Progenitor cell of endocrine pancreas (in vitro differentiated cells): ENCODE data around the gene RAD51B. TPM values are rescaled to one million over a fixed set of nuclear protein-coding genes. Genes with fewer than 3 reads are reported as not detected.

Experiments
- DNase-seq: peaks from one replicate; pipeline ENCODE4 v3.0.0; 2021; ENCODE audit warnings: low spot score; ENCODE audit not compliant: unreplicated experiment
- H3K27ac Mint-ChIP-seq: 2 replicates; pipeline ENCODE4 v1.8.0; 2021; ENCODE audit warnings: mild to moderate bottlenecking, moderate library complexity, mixed read lengths
- H3K27me3 Mint-ChIP-seq: 2 replicates; pipeline ENCODE4 v1.8.0; 2021; ENCODE audit warnings: mixed read lengths
- H3K36me3 Mint-ChIP-seq: 2 replicates; pipeline ENCODE4 v1.8.0; 2022; ENCODE audit warnings: mixed read lengths; ENCODE audit not compliant: insufficient read depth
- H3K4me1 Mint-ChIP-seq: 2 replicates; pipeline ENCODE4 v1.8.0; 2021; ENCODE audit warnings: low read depth, mixed read lengths
- H3K4me3 Mint-ChIP-seq: 2 replicates; pipeline ENCODE4 v1.8.0; 2021; ENCODE audit warnings: low read depth, mild to moderate bottlenecking, moderate library complexity, mixed read lengths
- H3K9me3 Mint-ChIP-seq: 2 replicates; pipeline ENCODE4 v1.8.0; 2021; ENCODE audit warnings: low read depth, mixed read lengths
- total RNA-seq: library from RNA; stranded (reverse); gene quantifications from 2 replicates; pipeline ENCODE4 v1.2.1, GENCODE V29; 2021
- TF ChIP-seq, protein P1 (sequence below): fragments of 200-600 bp; sonication (generic); IDR thresholded peaks from one replicate; pipeline ENCODE4 v1.5.0; 2021; ENCODE audit warnings: antibody characterized with exemption, mild to moderate bottlenecking; ENCODE audit not compliant: unreplicated experiment

The RAD51B gene
- total RNA-seq, 1 donor from 2014 or later = 24.7 TPM

DNA sequence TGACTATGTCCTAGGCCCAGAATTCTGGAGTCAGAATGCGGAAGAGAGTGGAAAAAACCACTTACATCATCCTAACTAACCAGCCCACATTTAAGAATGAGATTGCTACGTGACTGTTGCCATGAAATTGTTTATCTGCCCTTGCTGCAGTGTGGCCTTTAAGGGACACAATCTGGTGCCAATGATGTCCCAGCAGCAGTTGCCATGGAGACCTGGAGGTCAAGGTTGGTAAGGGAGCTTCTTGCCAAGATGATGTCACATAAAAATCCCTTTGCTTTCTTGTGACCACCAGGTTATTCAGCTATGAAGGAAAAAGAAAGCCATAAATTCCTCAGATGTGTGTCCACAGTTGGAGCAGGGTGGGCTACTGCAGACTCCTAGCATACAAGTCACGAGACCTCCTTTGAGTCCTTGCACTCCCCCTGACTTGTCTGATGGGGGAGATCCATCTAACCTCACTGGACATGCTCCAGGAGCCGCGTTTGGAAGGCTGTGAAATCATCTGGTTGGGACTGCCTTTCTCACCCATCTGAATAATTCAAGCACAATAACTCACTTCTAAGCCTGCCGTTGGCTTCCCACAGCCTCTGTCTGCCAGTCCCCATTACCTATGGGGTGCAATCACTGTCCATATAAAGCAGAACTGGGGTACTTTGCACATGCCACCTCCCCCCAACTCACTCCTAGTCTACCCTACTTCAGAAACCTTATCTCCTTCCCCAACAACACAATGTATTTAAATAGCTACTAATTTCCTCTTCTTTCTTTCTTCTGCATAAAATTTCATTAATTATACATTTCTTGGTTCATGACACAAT, 807.7 kb downstream of the RAD51B start:
- H3K4me1 Mint-ChIP-seq = peaks cover 55% of the 10 kb centered on the region
- TF ChIP-seq, protein P1, sequence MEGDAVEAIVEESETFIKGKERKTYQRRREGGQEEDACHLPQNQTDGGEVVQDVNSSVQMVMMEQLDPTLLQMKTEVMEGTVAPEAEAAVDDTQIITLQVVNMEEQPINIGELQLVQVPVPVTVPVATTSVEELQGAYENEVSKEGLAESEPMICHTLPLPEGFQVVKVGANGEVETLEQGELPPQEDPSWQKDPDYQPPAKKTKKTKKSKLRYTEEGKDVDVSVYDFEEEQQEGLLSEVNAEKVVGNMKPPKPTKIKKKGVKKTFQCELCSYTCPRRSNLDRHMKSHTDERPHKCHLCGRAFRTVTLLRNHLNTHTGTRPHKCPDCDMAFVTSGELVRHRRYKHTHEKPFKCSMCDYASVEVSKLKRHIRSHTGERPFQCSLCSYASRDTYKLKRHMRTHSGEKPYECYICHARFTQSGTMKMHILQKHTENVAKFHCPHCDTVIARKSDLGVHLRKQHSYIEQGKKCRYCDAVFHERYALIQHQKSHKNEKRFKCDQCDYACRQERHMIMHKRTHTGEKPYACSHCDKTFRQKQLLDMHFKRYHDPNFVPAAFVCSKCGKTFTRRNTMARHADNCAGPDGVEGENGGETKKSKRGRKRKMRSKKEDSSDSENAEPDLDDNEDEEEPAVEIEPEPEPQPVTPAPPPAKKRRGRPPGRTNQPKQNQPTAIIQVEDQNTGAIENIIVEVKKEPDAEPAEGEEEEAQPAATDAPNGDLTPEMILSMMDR = no peak
- no peaks in the 10 kb centered on the region for H3K27me3 Mint-ChIP-seq
- peak; percentile 3 for DNase-seq
- peak overlapping the region; percentile 68 for H3K4me3 Mint-ChIP-seq
- H3K9me3 Mint-ChIP-seq = no peaks in the 10 kb centered on the region
- no peaks in the 10 kb centered on the region for H3K36me3 Mint-ChIP-seq
- peak overlapping the region; percentile 100 for H3K27ac Mint-ChIP-seq

DNA sequence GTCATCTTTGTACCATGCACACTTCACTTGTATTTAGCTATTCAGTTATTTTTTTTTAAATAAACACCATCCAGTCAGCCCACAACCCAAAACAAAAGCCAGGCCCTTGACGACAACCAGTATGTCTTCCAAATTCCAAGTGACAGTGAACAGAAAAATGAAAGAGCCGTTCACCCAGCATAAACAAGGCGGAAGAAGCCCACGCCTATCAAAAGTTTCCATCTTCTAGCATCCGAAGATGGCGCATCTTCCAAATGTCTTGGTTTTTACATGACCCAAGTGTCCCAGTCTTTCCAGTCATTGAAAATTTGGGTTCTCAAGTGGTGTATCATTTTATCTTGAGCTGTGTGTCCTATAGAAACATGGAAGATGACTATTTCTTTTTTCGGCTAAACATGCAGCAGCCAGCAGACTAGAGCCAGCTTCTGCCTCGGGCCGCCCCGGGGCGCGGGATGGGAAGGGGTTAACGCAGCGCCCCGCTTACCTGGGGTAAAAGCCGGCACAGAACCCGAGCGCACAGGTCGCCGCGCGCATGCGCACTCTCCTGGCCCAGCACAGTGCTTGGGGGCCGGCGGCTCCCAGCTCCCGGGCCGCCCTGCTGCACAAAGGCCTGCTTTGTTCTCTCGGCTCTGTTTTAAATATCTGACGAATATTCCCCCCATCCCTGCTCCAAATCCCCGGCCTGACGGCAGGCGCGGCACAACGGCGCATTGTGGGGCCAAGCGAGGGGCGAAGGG, 808.5 kb downstream of the RAD51B start:
- no peaks in the 10 kb centered on the region for H3K27me3 Mint-ChIP-seq
- no peaks in the 10 kb centered on the region for H3K9me3 Mint-ChIP-seq
- H3K27ac Mint-ChIP-seq = peak overlapping the region; percentile 100
- peak overlapping the region; percentile 68 for H3K4me3 Mint-ChIP-seq
- peaks cover 53% of the 10 kb centered on the region for H3K4me1 Mint-ChIP-seq
- TF ChIP-seq, protein P1 = no peak
- H3K36me3 Mint-ChIP-seq = no peaks in the 10 kb centered on the region
- DNase-seq = peak; percentile 82

DNA sequence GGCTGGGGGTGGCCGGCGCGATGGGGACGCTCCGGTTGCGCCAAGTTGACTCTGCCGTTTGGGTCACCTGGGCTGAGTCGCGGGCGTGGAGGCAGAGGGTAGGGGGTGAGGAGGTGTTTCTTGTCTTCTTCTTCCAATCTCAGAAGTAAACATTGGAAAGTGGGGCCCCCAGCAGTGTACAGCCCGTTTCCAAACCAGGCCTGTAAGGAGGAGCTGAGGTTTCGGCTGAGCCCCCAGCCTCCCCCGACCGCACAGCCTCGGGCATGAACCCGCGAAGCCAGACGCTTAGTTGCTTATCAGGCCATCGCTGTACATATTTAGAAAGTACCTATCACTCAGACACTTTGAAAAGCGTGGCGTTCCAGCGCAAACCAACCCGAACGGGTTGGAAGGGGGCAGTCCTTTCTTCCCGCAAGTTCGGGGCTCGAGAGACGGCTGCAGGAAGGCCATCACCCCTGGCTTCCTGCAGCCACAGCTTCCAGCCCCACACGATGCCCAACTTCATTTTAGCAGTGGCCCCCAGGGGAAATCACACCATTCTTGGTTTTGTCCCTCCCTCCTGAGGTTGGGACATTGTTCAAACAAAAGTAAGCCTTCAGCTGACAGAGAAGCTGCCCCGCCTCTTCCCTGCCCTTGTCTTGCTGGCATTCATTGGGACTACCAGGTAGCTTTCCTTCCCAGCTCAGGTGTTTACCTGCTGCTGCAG, 809.2 kb downstream of the RAD51B start:
- Mint-ChIP-seq H3K9me3 (no peaks in the 10 kb centered on the region), H3K27ac (peak overlapping the region; percentile 100), H3K27me3 (no peaks in the 10 kb centered on the region), H3K36me3 (no peaks in the 10 kb centered on the region), H3K4me1 (peaks cover 51% of the 10 kb centered on the region), H3K4me3 (peak overlapping the region; percentile 68)
- TF ChIP-seq, protein P1 = no peak
- no peak for DNase-seq

DNA sequence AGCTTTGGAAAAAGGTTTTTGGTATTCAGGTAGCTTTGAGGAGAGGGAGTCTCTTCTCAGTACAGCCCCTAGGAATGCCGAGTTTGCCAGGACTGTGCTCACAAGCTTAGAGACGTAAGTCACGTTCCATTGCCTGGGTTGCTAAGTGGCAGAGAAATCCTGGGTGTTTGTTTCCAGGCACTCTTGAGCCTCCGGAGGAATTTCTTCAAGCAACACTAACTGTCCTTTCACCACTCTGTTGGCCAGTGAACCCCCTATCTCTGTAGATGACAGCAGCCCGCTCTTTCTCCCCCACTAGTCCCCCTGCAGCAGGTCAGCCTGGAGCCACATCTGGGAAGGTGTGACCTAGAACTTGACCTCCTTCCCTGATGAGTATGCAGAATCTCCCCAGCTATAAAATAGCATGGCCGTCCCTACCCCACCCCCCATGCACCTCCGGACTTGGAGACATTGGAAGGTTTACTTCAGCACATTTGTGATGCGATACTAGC, 810.5 kb downstream of the RAD51B start:
- TF ChIP-seq, protein P1 = no peak
- Mint-ChIP-seq H3K36me3 (no peaks in the 10 kb centered on the region), H3K4me1 (peaks cover 56% of the 10 kb centered on the region), H3K27me3 (no peaks in the 10 kb centered on the region), H3K9me3 (no peaks in the 10 kb centered on the region), H3K4me3 (no peak overlapping the region), H3K27ac (peak overlapping the region; percentile 100)
- DNase-seq = peak; percentile 8
